UCSD-AML1 (cell line): ENCODE data around the gene ZNF593OS.

Source experiments
- DNase-seq: peaks from one replicate; lab custom pipeline; 2025; ENCODE audit not compliant: unreplicated experiment; lab: John Stamatoyannopoulos, UW

ZNF593OS gene

GRCh38 chr1:26160527-26161414 lies 10.9 kb downstream of the ZNF593OS start:
- no peak for DNase-seq

GRCh38 chr1:26159743-26160039 lies 11.9 kb downstream of the ZNF593OS start:
- DNase-seq = no peak

GRCh38 chr1:26158908-26159742 lies 12.5 kb downstream of the ZNF593OS start, which contains the start of gene FAM110D:
Gene FAM110D, plus strand, starts transcription at chr1:26159079. Its CDS starts 2,213 bp downstream, at chr1:26161292.
- DNase-seq = peak; percentile 43

GRCh38 chr1:26158271-26158907 lies 13.2 kb downstream of the ZNF593OS start:
- DNase-seq = no peak

GRCh38 chr1:26156285-26157038 lies 15.2 kb downstream of the ZNF593OS start:
- DNase-seq = peak; percentile 68

GRCh38 chr1:26155370-26156284 lies 16.0 kb downstream of the ZNF593OS start:
- no peak for DNase-seq

- DNase-seq = no peak
Measured at GRCh38 chr1:26154750-26155149, 16.9 kb downstream of the ZNF593OS start.

- DNase-seq = no peak
Measured at GRCh38 chr1:26153966-26154532, 17.6 kb downstream of the ZNF593OS start.

- DNase-seq = no peak
Measured at GRCh38 chr1:26148887-26149286, 22.7 kb downstream of the ZNF593OS start.

GRCh38 chr1:26145960-26146294 lies 25.7 kb downstream of the ZNF593OS start:
- no peak for DNase-seq

- peak; percentile 71 for DNase-seq
Measured at GRCh38 chr1:26145041-26145959, 26.3 kb downstream of the ZNF593OS start.

- no peak for DNase-seq
Measured at GRCh38 chr1:26142159-26142558, 29.5 kb downstream of the ZNF593OS start.

- DNase-seq = no peak
Measured at GRCh38 chr1:26138974-26139558, 32.6 kb downstream of the ZNF593OS start.

GRCh38 chr1:26134466-26134865 lies 37.2 kb downstream of the ZNF593OS start:
- no peak for DNase-seq

- no peak for DNase-seq
Measured at GRCh38 chr1:26132834-26133167, 38.8 kb downstream of the ZNF593OS start.

GRCh38 chr1:26132128-26132833 lies 39.4 kb downstream of the ZNF593OS start:
- DNase-seq = no peak

- DNase-seq = no peak
Measured at GRCh38 chr1:26130695-26131094, 40.9 kb downstream of the ZNF593OS start.

GRCh38 chr1:26129778-26130177 lies 41.9 kb downstream of the ZNF593OS start:
- DNase-seq = no peak
